MCF 10A (cell line): ENCODE measurements around the gene FOXP1. TPM values are rescaled to one million over a fixed set of nuclear protein-coding genes. Genes with fewer than 3 reads are reported as not detected.

ENCODE experiments used
- BruUV-seq: library from RNA; stranded (reverse); fragments of 400-500 nt; replicated peaks from 2 replicates; lab custom pipeline; 2021; lab: Mats Ljungman, UMichigan
- CTCF ChIA-PET: fragments of 300-600 bp; sonication (Branson Sonifier 250); formaldehyde crosslinking; extraction: SDS; loops from one replicate; lab custom pipeline; 2021; ENCODE audit warnings: antibody characterized with exemption, inconsistent platforms; lab: Yijun Ruan, JAX
- POLR2A ChIA-PET: fragments of 300-600, 350-650 bp; sonication (Branson Sonifier 250); formaldehyde crosslinking; extraction: SDS; loops from one replicate; lab custom pipeline; 2020; ENCODE audit warnings: antibody characterized with exemption, inconsistent platforms; lab: Yijun Ruan, JAX
- DNase-seq: peaks from one replicate; pipeline ENCODE4 v3.0.0-alpha.2; 2018; ENCODE audit not compliant: unreplicated experiment
- H3K27ac Mint-ChIP-seq: one replicate; pipeline ENCODE4 v1.8.0; 2022; ENCODE audit warnings: mild to moderate bottlenecking, low read depth, mixed read lengths; ENCODE audit not compliant: unreplicated experiment
- H3K27me3 Mint-ChIP-seq: one replicate; pipeline ENCODE4 v1.8.0; 2022; ENCODE audit warnings: mixed read lengths; ENCODE audit not compliant: insufficient read depth, unreplicated experiment
- H3K36me3 Mint-ChIP-seq: one replicate; pipeline ENCODE4 v1.8.0; 2022; ENCODE audit warnings: mild to moderate bottlenecking, moderate library complexity, mixed read lengths; ENCODE audit not compliant: insufficient read depth, unreplicated experiment
- H3K4me1 Mint-ChIP-seq: one replicate; pipeline ENCODE4 v1.8.0; 2022; ENCODE audit warnings: mixed read lengths; ENCODE audit not compliant: insufficient read depth, unreplicated experiment
- H3K4me3 Mint-ChIP-seq: one replicate; pipeline ENCODE4 v1.8.0; 2022; ENCODE audit warnings: mild to moderate bottlenecking, moderate library complexity, mixed read lengths; ENCODE audit not compliant: unreplicated experiment
- H3K9me3 Mint-ChIP-seq: one replicate; pipeline ENCODE4 v1.8.0; 2022; ENCODE audit warnings: mixed read lengths; ENCODE audit not compliant: unreplicated experiment
- CTCF ChIP-seq: fragments of 200-600 bp; IDR thresholded peaks from one replicate; pipeline ENCODE4 v1.8.0; 2022; ENCODE audit warnings: antibody characterized with exemption, mild to moderate bottlenecking; ENCODE audit not compliant: unreplicated experiment
- intact Hi-C: fragments of 100-400 bp; cut with micrococcal nuclease; formaldehyde crosslinking; loops from 2 replicates; pipeline ENCODE4 v1.14.1; 2022
- total RNA-seq: library from RNA; stranded (reverse); gene quantifications from 2 replicates; pipeline ENCODE4 v1.2.3, GENCODE V29; 2022

Gene FOXP1
- total RNA-seq, 1 experiment from 2014 or later, result 49.0 TPM

GRCh38 chr3:71463617-71464016 lies 119.9 kb downstream of the FOXP1 start:
- H3K4me1 Mint-ChIP-seq, result peaks cover 31% of the 10 kb centered on the region
- ChIA-PET CTCF (interaction anchor here (1.0 kb wide), 1 partner anchor 401 kb away, joined by 3 read pairs; no protein-coding TSS in a partner anchor), POLR2A (interaction anchor here (1.0 kb wide), 1 partner anchor 32 kb away, joined by 4 read pairs; no protein-coding TSS in a partner anchor)
- DNase-seq, result peak; percentile 85
- no TSS peak for BruUV-seq
- no peak for TF ChIP-seq CTCF
- peak overlapping the region; percentile 7 for H3K27ac Mint-ChIP-seq
- no peak overlapping the region for H3K4me3 Mint-ChIP-seq
- intact Hi-C loops, result no loop called here
- H3K27me3 Mint-ChIP-seq, result no peaks in the 10 kb centered on the region
- H3K9me3 Mint-ChIP-seq, result no peaks in the 10 kb centered on the region
- no peaks in the 10 kb centered on the region for H3K36me3 Mint-ChIP-seq

GRCh38 chr3:71462586-71462985 lies 120.9 kb downstream of the FOXP1 start:
- TF ChIP-seq CTCF, result no peak
- Mint-ChIP-seq H3K4me1 (peaks cover 35% of the 10 kb centered on the region), H3K36me3 (no peaks in the 10 kb centered on the region), H3K27ac (peak overlapping the region; percentile 87), H3K4me3 (no peak overlapping the region), H3K9me3 (no peaks in the 10 kb centered on the region), H3K27me3 (no peaks in the 10 kb centered on the region)
- no peak for DNase-seq
- ChIA-PET POLR2A (interaction anchor here (0.8 to 1.4 kb wide), 4 partner anchors 8 to 41 kb away, joined by 3 to 6 read pairs (median 4); no protein-coding TSS in a partner anchor), CTCF (interaction anchor here (0.6 kb wide), 1 partner anchor 176 kb away, joined by 4 read pairs; no protein-coding TSS in a partner anchor)
- no TSS peak for BruUV-seq
- intact Hi-C loops, result no loop called here

GRCh38 chr3:71461749-71462483 lies 121.6 kb downstream of the FOXP1 start:
- no peaks in the 10 kb centered on the region for H3K9me3 Mint-ChIP-seq
- peak; percentile 58 for DNase-seq
- no TSS peak for BruUV-seq
- H3K27me3 Mint-ChIP-seq, result no peaks in the 10 kb centered on the region
- H3K36me3 Mint-ChIP-seq, result no peaks in the 10 kb centered on the region
- peak overlapping the region; percentile 87 for H3K27ac Mint-ChIP-seq
- intact Hi-C loops, result no loop called here
- peak overlapping the region; percentile 25 for H3K4me3 Mint-ChIP-seq
- no peak for TF ChIP-seq CTCF
- CTCF ChIA-PET, result interaction anchor here (0.6 kb wide), 1 partner anchor 176 kb away, joined by 4 read pairs; no protein-coding TSS in a partner anchor
- peaks cover 35% of the 10 kb centered on the region for H3K4me1 Mint-ChIP-seq
- POLR2A ChIA-PET, result interaction anchor here (0.8 to 1.7 kb wide), 6 partner anchors 8 to 42 kb away, joined by 3 to 6 read pairs (median 4); no protein-coding TSS in a partner anchor

- Mint-ChIP-seq H3K27ac (peak overlapping the region; percentile 87), H3K4me1 (peaks cover 33% of the 10 kb centered on the region), H3K36me3 (no peaks in the 10 kb centered on the region), H3K4me3 (no peak overlapping the region), H3K27me3 (no peaks in the 10 kb centered on the region), H3K9me3 (no peaks in the 10 kb centered on the region)
- TF ChIP-seq CTCF, result no peak
- CTCF ChIA-PET, result no interaction called here
- DNase-seq, result no peak
- BruUV-seq, result no TSS peak
- intact Hi-C loops, result no loop called here
- POLR2A ChIA-PET, result interaction anchor here (0.5 to 1.7 kb wide), 5 partner anchors 9 to 486 kb away, joined by 3 to 4 read pairs (median 3); no protein-coding TSS in a partner anchor
Measured at GRCh38 chr3:71461114-71461513, 122.4 kb downstream of the FOXP1 start.
